ENCODE results near the gene KLHL14.
"Not testable (repeated sequence)": the region's sequence is repeated elsewhere in the genome, so short reads cannot be mapped to it uniquely, and the experiment has no call there.

KLHL14 gene, protein sequence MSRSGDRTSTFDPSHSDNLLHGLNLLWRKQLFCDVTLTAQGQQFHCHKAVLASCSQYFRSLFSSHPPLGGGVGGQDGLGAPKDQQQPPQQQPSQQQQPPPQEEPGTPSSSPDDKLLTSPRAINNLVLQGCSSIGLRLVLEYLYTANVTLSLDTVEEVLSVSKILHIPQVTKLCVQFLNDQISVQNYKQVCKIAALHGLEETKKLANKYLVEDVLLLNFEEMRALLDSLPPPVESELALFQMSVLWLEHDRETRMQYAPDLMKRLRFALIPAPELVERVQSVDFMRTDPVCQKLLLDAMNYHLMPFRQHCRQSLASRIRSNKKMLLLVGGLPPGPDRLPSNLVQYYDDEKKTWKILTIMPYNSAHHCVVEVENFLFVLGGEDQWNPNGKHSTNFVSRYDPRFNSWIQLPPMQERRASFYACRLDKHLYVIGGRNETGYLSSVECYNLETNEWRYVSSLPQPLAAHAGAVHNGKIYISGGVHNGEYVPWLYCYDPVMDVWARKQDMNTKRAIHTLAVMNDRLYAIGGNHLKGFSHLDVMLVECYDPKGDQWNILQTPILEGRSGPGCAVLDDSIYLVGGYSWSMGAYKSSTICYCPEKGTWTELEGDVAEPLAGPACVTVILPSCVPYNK

DNA sequence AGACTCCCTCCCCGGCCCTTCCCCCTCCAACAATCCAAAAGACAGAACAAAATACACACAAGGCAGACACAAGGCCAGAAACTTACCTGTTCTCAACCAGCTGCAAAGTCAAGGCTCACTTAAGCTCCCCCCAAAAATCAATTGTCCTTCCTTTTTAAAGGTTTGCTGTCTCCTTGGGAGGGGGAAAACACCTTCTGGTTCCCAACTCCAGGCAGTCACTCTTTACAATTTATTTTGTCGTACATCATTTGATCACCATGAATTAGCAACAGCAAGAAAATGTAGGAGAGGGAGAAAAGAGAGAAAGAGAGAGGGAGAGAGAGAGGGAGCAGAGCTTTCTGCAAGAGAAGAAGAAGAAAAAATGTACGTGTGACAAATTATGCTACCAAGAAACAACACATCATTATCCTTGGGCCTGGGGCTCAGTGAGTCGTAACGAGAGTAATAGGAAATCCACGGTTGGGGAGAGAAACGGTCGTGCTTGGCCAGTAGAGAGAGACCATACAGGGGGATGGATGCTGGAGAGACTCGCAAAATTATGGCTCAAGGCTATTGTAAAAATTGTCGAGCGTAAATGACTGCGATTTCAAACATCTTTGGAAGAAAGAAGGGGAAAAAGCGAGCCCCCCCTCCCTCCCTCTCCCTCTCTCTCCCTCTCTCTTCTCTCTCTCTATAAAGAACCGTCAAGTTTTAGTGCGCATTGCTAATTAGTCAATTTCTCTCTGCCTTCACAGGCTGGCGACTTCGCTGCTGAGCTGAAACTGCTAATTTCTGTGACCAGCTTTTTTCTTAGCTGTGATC lies at the start of gene KLHL14:
KLHL14 (minus strand) TSS at position 443 of the 801 bp plus-strand sequence. CDS start 2,432 bp downstream, outside the sequence.
- peak; percentile 43 for DNase-seq

DNA sequence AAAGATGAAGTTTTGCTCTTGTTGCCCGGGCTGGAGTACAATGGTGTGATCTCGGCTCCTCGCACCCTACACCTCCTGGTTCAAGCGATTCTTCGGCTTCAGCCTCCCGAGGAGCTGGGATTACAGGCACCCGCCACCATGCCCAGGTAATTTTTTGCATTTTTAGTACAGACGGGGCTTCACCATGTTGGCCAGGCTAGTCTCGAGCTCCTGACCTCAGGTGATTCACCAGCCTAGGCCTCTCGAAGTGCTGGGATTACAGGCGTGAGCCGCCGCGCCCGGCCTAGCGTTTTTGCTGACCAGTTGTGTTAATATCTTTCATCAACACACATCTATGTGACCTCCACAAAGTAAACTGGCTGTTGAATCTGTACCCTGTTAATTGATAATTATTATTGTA lies 49.4 kb upstream of the KLHL14 start:
- DNase-seq, result no peak

DNA sequence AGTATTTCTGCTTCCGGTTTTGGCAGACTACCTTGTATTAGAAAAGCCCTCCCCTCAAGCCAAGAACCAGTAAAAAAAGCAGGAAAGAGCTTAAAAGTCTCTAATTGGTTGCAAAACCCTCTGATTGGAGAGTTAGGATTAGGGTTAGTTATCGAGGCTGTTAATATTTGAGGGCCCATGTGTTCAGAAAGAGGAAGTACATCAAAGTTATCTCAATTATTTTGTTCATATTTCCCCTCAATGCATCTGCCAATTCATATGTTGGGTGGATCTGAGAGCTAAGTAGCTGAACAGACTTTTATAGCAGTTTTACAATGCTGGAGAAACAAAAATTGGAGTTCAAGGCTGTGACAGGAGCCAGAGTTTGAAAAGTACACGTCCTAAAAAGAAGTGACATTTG lies 43.1 kb upstream of the KLHL14 start:
- DNase-seq, result no peak

DNA sequence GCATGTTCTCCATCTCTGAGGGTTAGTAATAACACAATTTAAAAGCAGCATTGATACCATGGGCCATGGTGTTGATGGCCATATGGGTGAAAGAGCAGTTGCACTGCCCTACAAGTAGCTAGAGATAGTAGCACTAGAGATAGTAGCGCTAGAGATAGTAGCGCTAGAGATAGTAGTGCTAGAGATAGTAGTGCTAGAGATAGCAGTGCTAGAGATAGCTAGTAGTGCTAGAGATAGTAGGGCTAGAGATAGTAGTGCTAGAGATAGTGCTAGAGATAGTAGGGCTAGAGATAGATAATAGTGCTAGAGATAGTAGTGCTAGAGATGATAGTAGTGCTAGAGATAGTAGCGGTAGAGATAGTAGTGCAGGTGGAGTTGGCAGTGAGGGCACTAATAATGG lies 39.5 kb upstream of the KLHL14 start:
- DNase-seq, result no peak

DNA sequence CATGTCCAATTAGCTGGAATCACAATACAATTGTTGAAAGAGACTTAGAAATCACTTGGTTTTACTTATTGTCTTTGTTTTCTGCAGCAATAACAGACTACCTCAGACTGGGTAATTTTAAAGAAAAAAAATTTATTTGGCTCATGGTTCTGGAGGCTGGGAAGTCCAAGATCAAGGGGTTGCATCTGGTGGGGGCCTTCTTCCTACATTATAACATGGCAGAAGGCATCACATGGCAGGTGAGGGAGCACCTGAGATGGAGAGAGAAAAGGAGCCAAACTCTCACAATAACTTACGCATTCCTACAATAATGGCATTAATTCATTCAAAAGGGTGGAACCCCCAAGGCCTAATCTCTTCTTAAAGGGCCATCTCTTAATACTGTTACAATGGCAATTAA lies 37.5 kb upstream of the KLHL14 start:
- no peak for DNase-seq

DNA sequence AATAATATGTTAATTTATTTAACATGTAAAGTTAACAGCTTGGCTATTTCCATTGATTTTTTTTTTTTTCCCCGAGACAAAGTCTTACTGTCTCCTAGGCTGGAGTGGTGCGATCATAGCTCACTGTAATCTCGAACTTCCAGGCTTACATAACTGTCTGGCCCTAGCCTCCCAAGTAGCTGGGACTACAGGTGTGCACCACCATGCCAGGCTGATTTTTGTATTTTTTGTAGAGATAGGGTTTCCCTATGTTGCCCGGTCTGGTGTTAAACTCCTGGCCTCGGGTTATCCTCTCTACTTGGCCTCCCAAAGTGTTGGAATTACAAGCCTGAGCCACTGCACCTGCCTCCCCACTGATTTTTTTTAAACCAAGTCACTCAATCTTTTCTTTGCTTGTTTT lies 32.5 kb upstream of the KLHL14 start:
- no peak for DNase-seq

DNA sequence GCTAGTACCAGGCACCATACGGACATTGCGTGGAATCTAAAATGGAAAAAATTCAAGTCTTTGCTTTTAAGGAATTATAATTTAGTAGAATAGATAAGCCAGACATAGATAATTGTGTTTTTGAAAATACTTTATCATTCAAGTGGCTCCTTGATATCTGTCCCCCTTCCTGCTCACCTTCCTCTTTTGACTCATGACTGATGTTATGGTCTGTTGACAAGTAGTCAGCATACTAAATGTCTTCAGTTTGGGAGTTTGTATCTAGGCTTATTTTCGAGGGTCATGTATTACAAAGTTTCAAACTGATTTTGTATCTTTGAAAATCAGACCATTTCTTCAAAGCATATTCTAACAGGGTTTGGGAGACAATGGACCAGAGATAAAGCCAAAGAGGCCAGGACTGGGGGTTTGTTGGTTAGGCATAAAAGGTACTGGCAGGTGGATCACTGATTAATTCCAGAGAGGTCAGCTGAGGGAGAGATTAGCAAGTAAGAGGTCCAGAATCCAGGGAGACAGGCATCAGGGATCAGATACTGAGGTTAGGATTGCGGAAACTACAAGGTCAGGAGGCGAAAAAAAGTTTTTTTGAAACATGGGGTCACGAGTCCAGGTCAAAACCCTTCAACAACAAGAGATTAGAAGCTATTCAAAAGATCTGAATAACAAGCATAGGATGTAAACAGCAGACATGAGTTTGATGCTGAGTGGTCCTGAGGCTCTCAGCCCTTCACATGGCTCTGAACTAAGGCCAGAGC lies 31.5 kb upstream of the KLHL14 start:
- no peak for DNase-seq

DNA sequence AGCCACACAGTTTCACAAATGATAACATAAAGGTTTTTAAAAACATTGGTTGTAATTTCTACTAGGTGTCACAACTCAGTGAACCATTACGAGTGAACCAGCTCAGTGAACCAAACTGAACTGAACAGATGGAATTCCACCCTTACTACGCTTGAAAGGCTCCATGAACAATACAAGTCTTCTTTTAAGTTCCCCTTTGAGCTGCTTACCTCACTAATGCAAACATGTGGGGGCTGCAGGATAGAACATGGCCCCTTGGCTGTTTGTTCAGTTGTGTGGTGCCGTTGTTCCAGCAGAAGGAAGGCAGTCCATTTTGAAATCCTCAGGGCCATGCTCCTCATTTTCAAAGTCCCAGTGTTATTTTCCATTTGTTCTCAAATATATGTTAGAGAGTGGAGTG lies 30.7 kb upstream of the KLHL14 start:
- no peak for DNase-seq

DNA sequence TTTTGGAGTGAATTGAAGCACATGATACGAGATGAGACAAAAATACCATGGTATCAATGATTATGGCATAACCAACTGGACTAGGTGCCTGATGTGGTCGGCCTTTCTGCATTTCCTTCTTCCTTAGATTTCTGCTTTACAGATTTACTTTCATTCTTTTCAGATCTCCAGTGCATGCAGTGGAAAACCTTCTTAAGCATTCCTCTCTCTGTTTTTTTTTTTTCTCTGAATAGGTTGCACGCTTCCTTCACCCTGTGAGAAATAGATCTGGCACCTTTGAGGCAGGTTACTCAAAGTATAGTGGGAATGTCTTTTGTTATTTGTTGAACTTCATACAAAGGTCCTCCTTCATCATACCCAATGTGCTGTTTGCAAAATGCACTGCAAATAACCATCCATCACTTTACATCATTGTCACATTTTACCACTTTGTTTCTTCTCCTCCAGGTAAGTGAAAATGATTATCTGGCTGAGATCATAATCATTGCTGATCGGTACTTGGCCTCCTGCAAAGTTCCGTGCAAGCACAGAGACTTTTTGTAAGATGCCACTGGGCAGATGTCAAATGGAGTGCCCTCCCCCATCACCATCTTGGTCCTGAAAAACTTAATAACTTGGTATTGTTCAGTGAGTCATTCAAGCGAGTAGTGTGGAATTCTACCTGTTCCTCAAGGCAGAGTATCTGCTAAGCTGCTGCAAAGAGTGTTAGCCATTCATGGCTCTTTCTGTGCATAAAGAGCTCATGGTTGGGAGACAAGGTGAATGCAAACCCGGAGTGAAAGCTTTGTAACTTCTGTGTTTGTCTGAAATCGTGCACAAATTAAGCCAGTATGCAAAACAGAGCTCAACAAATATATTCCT lies 30.0 kb upstream of the KLHL14 start:
- DNase-seq, result no peak

DNA sequence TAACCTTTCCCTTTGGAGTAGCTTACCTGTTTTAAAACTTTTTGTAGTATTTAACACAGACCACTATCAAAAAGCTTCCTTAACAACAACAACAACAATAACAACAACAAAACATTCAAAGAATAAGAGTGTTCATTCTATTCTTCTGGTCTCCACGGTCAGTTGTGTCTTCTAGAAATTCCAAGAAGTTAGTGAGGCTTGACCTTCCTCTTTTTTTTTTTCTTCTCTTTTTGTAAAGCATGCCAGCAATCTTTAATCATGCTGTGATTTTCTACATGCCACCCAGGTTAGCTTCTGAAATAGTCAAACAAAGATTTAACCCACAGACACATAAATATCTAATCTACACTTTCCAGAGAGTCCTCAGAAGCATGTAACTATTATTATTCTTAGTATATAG lies 28.4 kb upstream of the KLHL14 start:
- no peak for DNase-seq

DNA sequence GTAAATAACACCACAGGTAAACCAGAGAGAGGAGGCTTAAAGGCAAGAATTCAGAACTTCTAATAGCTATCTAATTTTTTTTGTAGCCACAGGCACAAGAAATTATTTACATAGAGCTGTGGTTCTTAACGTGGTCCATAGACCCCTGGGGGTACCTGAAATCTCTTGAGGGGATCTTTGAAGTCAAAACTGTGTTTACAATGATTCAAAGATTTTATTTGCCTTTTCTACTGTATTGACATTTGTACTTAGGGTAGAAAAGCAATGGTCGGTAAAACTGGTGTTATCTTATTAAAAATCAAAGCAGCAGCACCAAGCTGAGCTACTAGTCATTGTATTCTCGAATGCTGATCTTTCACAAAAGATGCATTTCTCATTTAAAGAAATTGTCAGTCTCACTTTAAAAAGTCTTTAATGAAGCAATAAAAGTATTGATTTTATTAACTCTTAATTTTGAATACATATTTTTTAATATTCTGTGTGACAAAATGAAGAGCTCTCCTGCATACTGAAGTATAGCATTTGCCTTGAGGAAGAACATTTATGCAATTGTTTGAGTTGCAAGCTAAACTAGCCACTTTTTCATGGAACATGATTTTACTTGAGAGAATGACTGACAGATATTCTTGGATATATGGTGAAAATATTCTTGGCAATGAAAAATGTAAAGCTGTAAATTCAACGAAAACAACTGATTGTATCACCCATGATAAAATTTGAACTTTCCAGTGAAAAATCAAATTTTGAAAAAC lies 25.6 kb upstream of the KLHL14 start:
- DNase-seq, result no peak

DNA sequence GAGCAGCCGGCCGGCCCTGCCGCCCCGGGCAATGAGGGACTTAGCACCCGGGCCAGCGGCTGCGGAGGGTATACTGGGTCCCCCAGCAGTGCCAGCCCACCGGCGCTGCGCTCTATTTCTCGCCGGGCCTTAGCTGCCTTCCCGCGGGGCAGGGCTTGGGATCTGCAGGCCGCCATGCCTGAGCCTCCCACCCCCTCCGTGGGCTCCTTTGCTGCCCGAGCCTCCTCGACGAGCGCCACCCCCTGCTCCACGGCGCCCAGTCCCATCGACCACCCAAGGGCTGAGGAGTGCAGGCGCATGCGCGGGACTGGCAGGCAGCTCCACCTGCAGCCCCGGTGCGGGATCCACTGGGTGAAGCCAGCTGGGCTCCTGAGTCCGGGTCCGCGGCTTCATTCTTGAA lies 21.8 kb upstream of the KLHL14 start:
- not testable (repeated sequence) for DNase-seq

DNA sequence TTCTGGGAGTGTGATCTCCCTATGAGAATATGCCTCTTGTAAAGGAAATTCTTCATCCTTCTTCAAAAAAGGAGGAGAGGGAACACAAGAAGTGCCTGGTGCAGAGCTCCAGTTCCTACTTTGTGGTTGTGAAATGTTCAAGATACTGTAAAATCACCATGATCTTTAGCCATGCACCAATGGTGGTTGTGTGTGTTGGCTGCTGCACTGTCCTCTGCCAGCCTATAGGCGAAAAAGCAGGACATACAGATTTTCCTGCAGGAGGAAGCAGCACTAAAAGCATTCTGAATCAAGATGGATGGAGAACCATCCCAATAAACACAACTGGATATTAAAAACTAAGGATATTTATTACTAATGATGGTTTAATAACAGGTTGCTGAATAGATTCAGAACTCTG lies 6.2 kb upstream of the KLHL14 start:
- no peak for DNase-seq

DNA sequence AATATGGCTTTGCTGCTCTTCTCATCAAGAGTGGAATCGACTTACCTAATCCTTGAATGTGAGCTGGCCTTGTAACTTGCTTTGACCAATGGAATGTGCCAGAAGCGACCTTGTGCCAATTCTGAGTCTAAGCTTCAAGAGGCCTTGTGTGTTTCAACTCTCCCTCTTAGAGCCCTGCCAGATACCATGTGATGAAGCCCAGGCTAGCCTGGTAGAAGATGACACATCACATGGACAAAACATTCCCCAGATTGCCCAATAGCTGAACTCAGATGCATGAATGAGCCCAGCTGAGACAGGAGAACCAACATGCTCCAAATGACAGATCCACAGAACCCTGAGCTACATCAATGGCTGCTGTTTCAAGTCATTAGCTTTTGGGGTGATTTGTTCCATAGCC lies 4.2 kb upstream of the KLHL14 start:
- no peak for DNase-seq

DNA sequence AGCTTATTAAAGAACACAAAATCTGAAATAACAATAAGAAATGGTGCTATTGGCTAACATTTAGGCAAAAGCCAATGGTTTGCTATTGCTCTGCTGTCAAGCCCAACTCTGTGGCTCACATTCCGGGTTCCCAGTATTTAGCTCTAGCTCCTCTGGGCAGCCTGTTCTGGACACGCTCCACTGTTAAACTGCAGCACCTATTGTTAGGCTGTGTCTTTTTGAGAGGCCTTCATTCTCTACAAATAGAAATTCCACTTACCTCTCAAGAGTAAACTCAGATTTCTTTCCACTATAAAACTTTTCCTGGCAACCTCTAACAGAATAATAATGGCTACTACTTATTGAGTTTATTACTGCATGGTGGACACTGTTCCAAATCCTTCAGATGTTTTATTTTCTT lies 3.7 kb upstream of the KLHL14 start:
- no peak for DNase-seq

DNA sequence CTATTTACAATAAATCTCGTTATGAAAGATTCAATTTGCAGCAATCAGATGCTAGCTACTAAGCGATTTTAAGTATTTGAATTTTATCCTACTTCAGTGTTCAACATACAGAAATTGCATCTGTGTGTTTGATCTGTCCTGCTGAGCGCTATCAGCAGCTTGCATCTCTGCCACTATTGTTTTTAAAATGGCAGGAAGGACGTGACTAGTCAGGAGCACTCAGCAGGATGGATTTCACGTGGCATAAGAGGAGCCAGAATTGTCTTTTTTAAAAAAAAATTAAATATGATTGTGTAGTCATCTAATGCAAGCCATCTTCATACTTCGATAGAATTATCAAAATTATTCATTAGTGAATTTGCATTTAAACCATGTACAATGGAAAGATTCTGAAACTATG lies 2.8 kb upstream of the KLHL14 start:
- DNase-seq, result peak; percentile 54

DNA sequence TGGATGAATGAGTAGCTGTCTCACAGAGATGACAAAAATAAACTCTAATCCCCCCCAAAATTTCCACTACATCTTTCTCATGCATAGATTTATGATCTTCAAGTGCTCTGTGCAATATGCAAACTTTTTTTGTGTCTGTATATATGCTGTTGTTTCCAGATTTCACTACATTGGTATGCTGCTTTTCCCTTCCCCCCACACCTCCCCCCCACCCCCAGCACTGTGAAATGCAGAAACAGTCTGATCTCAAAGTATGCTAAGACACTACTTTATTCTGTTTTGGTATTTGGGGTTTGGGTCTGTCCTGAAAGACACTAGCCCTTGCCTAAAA lies 524 bp upstream of the KLHL14 start:
- no peak for DNase-seq

DNA sequence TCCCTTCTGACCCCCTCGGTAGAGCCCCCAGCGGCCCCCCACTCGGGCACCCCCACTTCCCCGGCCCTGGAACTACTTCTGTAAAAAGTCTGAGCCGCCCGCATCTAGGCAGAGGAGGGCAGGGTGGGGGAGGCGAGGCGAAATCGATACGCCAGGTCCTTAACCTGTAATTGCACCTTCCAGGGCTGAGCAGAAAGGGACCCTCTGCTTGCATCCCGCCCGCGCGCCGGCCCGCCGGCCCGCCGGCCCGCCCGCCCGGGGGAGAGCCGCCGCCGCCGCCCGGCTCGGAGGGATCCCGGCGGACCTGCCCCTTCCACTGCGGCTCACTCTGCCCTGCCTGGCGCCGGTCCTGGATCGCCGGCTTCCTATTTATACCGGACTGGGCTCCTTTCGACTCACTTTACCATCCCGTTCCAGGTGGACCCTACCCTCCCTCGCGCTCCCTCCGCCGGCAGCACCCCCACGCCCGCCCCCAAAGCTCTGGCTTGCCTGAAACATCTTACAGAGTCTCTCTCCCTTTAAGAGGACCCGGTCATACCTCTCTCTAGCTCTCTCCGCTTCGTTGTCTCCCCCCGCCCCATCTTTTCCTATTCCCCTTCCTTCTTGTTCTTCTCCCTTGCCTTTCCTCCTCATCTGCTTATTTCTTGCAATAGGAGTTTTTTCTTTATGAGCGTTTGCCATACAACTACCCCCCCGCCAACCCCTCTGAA lies 797 bp downstream of the KLHL14 start:
- DNase-seq, result peak; percentile 49

DNA sequence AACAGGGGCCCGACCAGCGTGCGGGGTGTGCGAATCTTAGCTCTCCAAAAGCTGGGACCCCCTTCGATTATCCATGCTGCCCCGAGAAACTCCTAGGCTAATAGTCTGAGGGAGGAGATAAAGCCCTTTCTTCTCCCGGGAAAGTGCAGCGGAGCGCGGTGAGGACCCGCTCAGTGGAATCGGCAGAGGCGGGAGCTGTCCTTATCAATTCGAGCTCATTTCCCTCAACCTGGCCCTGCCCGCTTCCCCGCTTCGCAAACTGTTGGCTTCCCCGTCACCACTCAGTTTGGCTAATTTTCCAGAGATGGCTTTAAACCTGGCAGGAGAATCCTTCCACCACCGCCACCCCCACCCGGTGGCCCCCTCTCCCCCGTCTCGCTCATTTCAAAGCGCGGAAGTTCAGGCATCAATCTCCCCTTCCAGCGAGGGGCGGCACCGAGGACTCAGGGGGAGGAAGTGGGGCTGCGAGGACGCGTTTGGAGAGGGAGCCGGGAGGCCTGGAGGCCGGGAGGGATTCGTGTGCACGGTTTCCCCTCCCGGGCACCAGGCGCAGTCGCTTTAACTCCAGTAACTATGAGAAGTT lies 1.6 kb downstream of the KLHL14 start:
- DNase-seq, result peak; percentile 68

DNA sequence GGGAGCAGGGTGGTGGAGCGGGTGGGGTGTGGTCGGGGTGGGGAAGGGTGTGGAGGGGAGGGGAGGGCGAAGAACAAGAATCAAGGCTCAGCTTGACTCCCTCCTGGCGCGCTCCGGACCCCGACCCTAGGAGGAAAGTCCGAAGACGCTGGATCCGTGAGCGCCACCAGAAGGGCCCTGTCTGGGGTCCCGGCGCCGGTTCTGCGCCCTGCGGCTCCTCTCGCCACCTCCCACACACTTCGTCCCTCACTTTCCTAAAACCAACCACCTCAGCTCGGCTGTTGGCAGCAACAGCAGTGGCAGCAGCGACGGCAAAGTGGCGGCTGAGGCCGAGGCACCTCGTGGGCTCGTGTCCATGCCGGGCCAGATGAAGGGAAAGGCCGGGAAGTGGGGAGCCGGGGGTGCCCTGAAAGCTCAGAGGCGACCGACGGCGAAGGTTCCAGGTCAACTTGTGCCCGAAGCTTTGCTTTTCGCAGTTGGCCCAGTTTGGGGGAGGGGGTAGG lies 2.1 kb downstream of the KLHL14 start:
- no peak for DNase-seq
